HepG2 (cell line): ENCODE measurements around the gene ARHGEF39. TPM values are rescaled to one million over a fixed set of nuclear protein-coding genes. Genes with fewer than 3 reads are reported as not detected.
A peak's percentile ranks its signal among the peaks of the same experiment; 100 is the strongest.

Experiments used
- AKAP8 ChIP-seq: sonication (generic); formaldehyde crosslinking; IDR thresholded peaks from 2 replicates; pipeline ENCODE4 v1.5.1; 2020; ENCODE audit warnings: mild to moderate bottlenecking, missing genetic modification reagents
- ARID3A ChIP-seq: IDR thresholded peaks from 2 replicates; pipeline ENCODE4 v1.6.1; 2012; ENCODE audit warnings: low read depth, low read length, improper control_type of control experiment
- ATAD3A ChIP-seq: sonication (generic); formaldehyde crosslinking; IDR thresholded peaks from 2 replicates; pipeline ENCODE4 v1.4.0; 2020; ENCODE audit warnings: missing genetic modification reagents
- BRF2 ChIP-seq: sonication (generic); formaldehyde crosslinking; IDR thresholded peaks from 2 replicates; pipeline ENCODE4 v1.8.1; 2022; ENCODE audit warnings: mild to moderate bottlenecking, missing genetic modification reagents
- DNMT3B ChIP-seq: conservative IDR thresholded peaks from 2 replicates; pipeline ENCODE4 v1.6.1; 2016; ENCODE audit warnings: missing biosample characterization, control low read depth
- E2F2 ChIP-seq: sonication (generic); formaldehyde crosslinking; IDR thresholded peaks from 2 replicates; pipeline ENCODE4 v1.4.0; 2020; ENCODE audit warnings: missing genetic modification reagents, borderline replicate concordance
- KLF11 ChIP-seq: IDR thresholded peaks from 2 replicates; pipeline ENCODE4 v1.6.1; 2016; ENCODE audit warnings: missing compliant biosample characterization
- MNT ChIP-seq: fragments of 450-650 bp; IDR thresholded peaks from 2 replicates; pipeline ENCODE4 v1.6.1; 2016
- NFE2 ChIP-seq: sonication (generic); formaldehyde crosslinking; IDR thresholded peaks from 2 replicates; pipeline ENCODE4 v1.4.0; 2020; ENCODE audit warnings: missing genetic modification reagents
- PRMT3 ChIP-seq: sonication (generic); formaldehyde crosslinking; IDR thresholded peaks from 2 replicates; pipeline ENCODE4 v1.8.1; 2022; ENCODE audit warnings: low read depth, mild to moderate bottlenecking, moderate library complexity, missing genetic modification reagents, borderline replicate concordance
- RAD21 ChIP-seq: fragments of 450-650 bp; formaldehyde crosslinking; IDR thresholded peaks from 2 replicates; pipeline ENCODE4 v1.5.0; 2020; ENCODE audit warnings: mild to moderate bottlenecking
- TBX3 ChIP-seq: fragments of 450-650 bp; IDR thresholded peaks from 2 replicates; pipeline ENCODE4 v1.6.1; 2017; ENCODE audit warnings: antibody characterized with exemption, mild to moderate bottlenecking, inconsistent platforms, borderline replicate concordance
- TFDP2 ChIP-seq: sonication (generic); formaldehyde crosslinking; IDR thresholded peaks from 2 replicates; pipeline ENCODE4 v1.4.0; 2020; ENCODE audit warnings: missing genetic modification reagents
- TRAFD1 ChIP-seq: sonication (generic); formaldehyde crosslinking; IDR thresholded peaks from 2 replicates; pipeline ENCODE4 v1.5.1; 2020; ENCODE audit warnings: missing genetic modification reagents, mild to moderate bottlenecking, borderline replicate concordance
- ZBTB1 ChIP-seq: sonication (generic); formaldehyde crosslinking; IDR thresholded peaks from 2 replicates; pipeline ENCODE4 v1.4.0; 2020; ENCODE audit warnings: missing genetic modification reagents, borderline replicate concordance
- ZBTB7A ChIP-seq: sonication (generic); formaldehyde crosslinking; IDR thresholded peaks from 2 replicates; pipeline ENCODE4 v1.8.0; 2022; ENCODE audit warnings: mild to moderate bottlenecking, missing genetic modification reagents
- ZNF530 ChIP-seq: sonication (generic); formaldehyde crosslinking; IDR thresholded peaks from 2 replicates; pipeline ENCODE4 v1.5.0; 2020; ENCODE audit warnings: low read depth, mild to moderate bottlenecking, missing genetic modification reagents
- ZNF563 ChIP-seq: sonication (generic); formaldehyde crosslinking; IDR thresholded peaks from 2 replicates; pipeline ENCODE4 v1.8.0; 2022; ENCODE audit warnings: mild to moderate bottlenecking, moderate library complexity, missing genetic modification reagents
- ZNF790 ChIP-seq: sonication (generic); formaldehyde crosslinking; IDR thresholded peaks from 2 replicates; pipeline ENCODE4 v1.8.0; 2022; ENCODE audit warnings: missing genetic modification reagents, mild to moderate bottlenecking, borderline replicate concordance
- ZNF792 ChIP-seq: IDR thresholded peaks from 2 replicates; pipeline ENCODE4 v1.6.1; 2016
- polyA plus RNA-seq, 8 experiments: library from polyadenylated mRNA; depleted of rRNA in 3 of 8; stranded (reverse) in 7 of 8; unstranded in 1 of 8; fragments of >200 nt; fragmentation: Illumina TruSeq in 4 of 8; extraction: Trizol in 4 of 8; gene quantifications; 2 replicates each; pipeline versions ENCODE4 v1.2.1 to v1.2.3, GENCODE V29; 2011 to 2016; ENCODE audit warnings: low read depth in 4 of 8, missing spikeins in 1 of 8, mixed read lengths in 1 of 8; ENCODE audit not compliant: insufficient read depth in 1 of 8
- total RNA-seq, 5 experiments: library from RNA; depleted of rRNA; stranded (reverse); fragments of >200 nt; fragmentation: Illumina TruSeq; extraction: Trizol; gene quantifications; 2 replicates each; pipeline ENCODE4 v1.2.3, GENCODE V29; 2016; ENCODE audit warnings: low read depth in 1 of 5

The ARHGEF39 gene
- total and polyA plus RNA-seq, 2 of the 13 experiments (the other 11 are each of a cell fraction or from before 2014, with no cell fraction given), result 11.2 to 12.3 TPM

- TF ChIP-seq ATAD3A (CRISPR knock-in tag) (no peak; the same call in 1 of the 2 replicates), AKAP8 (no peak; the same call in 1 of the 2 replicates), MNT (peak; percentile 93), KLF11 (CRISPR knock-in tag) (peak; percentile 87; the same call in 1 of the 2 replicates), ZBTB1 (CRISPR knock-in tag) (peak; percentile 73), TBX3 (peak; percentile 68; the same call in 1 of the 2 replicates), ARID3A (no peak), ZNF792 (peak; percentile 97), ZNF790 (peak; percentile 97; the same call in 1 of the 2 replicates), NFE2 (CRISPR knock-in tag) (no peak), TRAFD1 (CRISPR knock-in tag) (no peak; the same call in 1 of the 2 replicates), PRMT3 (CRISPR knock-in tag) (peak; percentile 94; the same call in 1 of the 2 replicates), BRF2 (CRISPR knock-in tag) (peak; percentile 100), DNMT3B (no peak; the same call in 1 of the 2 replicates), ZNF530 (CRISPR knock-in tag) (no peak), ZNF563 (CRISPR knock-in tag) (peak; percentile 89), RAD21 (CRISPR knock-in tag) (peak; percentile 14; the same call in 1 of the 2 replicates), TFDP2 (CRISPR knock-in tag) (peak; percentile 97), E2F2 (peak; percentile 99; the same call in 1 of the 2 replicates), ZBTB7A (CRISPR knock-in tag) (peak; percentile 89)
Observed at GRCh38 chr9:35657546-35658136, 7.4 kb downstream of the ARHGEF39 start, which contains the start of gene RMRP (continued).
